Heart left ventricle (tissue), 16 donors: ENCODE data around the gene HNRNPA2B1. TPM values are rescaled to one million over a fixed set of nuclear protein-coding genes. Genes with fewer than 3 reads are reported as not detected.
A peak's percentile ranks its signal among the peaks of the same experiment; 100 is the strongest.
"Not testable (repeated sequence)": the region's sequence is repeated elsewhere in the genome, so short reads cannot be mapped to it uniquely, and the experiment has no call there.

ENCODE experiments used
- ATAC-seq, 4 donors: fragments of 200-7000 bp; cut with Tn5 transposase; one replicate each; pipeline ENCODE4 v1.9.1; 2020 to 2022; ENCODE audit warnings: moderate library complexity in 4 of 4, mild to moderate bottlenecking in 3 of 4, moderate number of reproducible peaks in 1 of 4
- DNase-seq, 5 donors: peaks; one replicate each; pipeline ENCODE4 v3.0.0-alpha.2; 2020
- H3K27ac ChIP-seq, 12 donors: fragments of 200-600 bp; sonication (generic) in 4 of 12; one replicate each; pipeline versions ENCODE4 v1.5.0 to v1.8.0; 2016 to 2022; ENCODE audit warnings: mild to moderate bottlenecking in 2 of 12
- H3K27me3 ChIP-seq, 9 donors: fragments of 200-600 bp; sonication (generic) in 2 of 9; one replicate each; pipeline versions ENCODE4 v1.5.1 to v1.8.0; 2016 to 2022; ENCODE audit warnings: mild to moderate bottlenecking in 3 of 9
- H3K36me3 ChIP-seq, 9 donors: fragments of 200-600 bp; sonication (generic) in 2 of 9; one replicate each; pipeline versions ENCODE4 v1.5.0 to v1.8.0; 2018 to 2022; ENCODE audit warnings: mild to moderate bottlenecking in 2 of 9
- H3K4me1 ChIP-seq, 12 donors: fragments of 200-600 bp; sonication (generic) in 4 of 12; one replicate each; pipeline versions ENCODE4 v1.5.0 to v1.8.0; 2016 to 2022; ENCODE audit warnings: mild to moderate bottlenecking in 3 of 12
- H3K4me3 ChIP-seq, 12 donors: fragments of 200-600 bp; sonication (generic) in 4 of 12; one replicate each; pipeline versions ENCODE4 v1.5.0 to v1.8.0; 2017 to 2022; ENCODE audit warnings: mild to moderate bottlenecking in 9 of 12, moderate library complexity in 4 of 12
- H3K9me3 ChIP-seq, 12 donors: fragments of 200-600 bp; sonication (generic) in 4 of 12; one replicate each; pipeline versions ENCODE4 v1.5.0 to v1.8.0; 2016 to 2022; ENCODE audit warnings: mild to moderate bottlenecking in 1 of 12
- POLR2A ChIP-seq, 2 donors: fragments of 450-650 bp; IDR thresholded peaks; one replicate each; pipeline ENCODE4 v1.6.1; 2017; ENCODE audit warnings: antibody characterized with exemption in 2 of 2, mild to moderate bottlenecking in 2 of 2, moderate library complexity in 2 of 2
- WGBS, 4 donors: extraction: QIAGEN DNeasy Blood & Tissue Kit in 2 of 4; methylation state at CpG; one replicate each; pipeline versions ENCODE4 v1.1.5 to v1.1.7; 2013 to 2018; 5-methylcytosine and 5-hydroxymethylcytosine counted together
- intact Hi-C, 10 donors: fragments of 100-400 bp; cut with DNase I; formaldehyde crosslinking; loops; one replicate each; pipeline versions ENCODE4 v1.11.1 to v1.14.2; 2022
- polyA plus RNA-seq, 2 donors: library from polyadenylated mRNA; stranded (reverse); fragments of 200-250 nt; gene quantifications; one replicate each; pipeline ENCODE4 v1.2.3, GENCODE V29; 2013
- total RNA-seq, 9 donors: library from RNA; depleted of rRNA in 2 of 9; stranded (reverse); fragments of >200 nt in 2 of 9; fragmentation: NEBNext Ultra II Directional in 3 of 9; extraction: Animal tissue kit (Norgen Biotek cat#: 25700) in 3 of 9; gene quantifications; one replicate each; pipeline versions ENCODE4 v1.1.0 to v1.2.4, GENCODE V29; 2016 to 2023
- TF ChIP-seq, protein P1 (sequence below), 12 donors: fragments of 200-600 bp; sonication (generic) in 4 of 12; IDR thresholded peaks; one replicate each; pipeline versions ENCODE4 v1.5.0 to v1.8.0; 2018 to 2022; ENCODE audit warnings: antibody characterized with exemption in 12 of 12, mild to moderate bottlenecking in 5 of 12
- donor health status: ischemic (EF 13 %, LVEDD 7.1; RV severe dilation, severe dysfunction).
- donor health status: healthy with polysubstance abuse.
- donor health status: DM: no; HTN: yes; CAD: no.
- donor health status: DM: no; HTN: no; CAD: no.
- donor health status: ischemic (EF 25% LVEDD 6.9; RV normal size, moderate dysfunction).
- donor health status: ischemic (EF 25% LVEDD 5.7; RV mildly dilated, moderate dysfunction).
- donor health status: healthy.
- donor health status: DM: yes; HTN: yes; CAD: no.
- donor health status: ischemic (EF 35%, LVEDD 5.7; RV mildly dilated, moderate dysfunction).
- donor health status: nonischemic (EF 11% LVEDD 7.7; RV severe dilation, severe dysfunction).
- donor health status: DM: yes; HTN: yes; CAD: no.
- donor health status: PGD.
- donor health status: ischemic (EF 29% LVEDD 5.4; RV normal size, mild dysfunction).
- donor health status: nonischemic (EF 23%, LVEDD 6.1; RV moderate dilation, normal function).

Gene HNRNPA2B1
- total and polyA plus RNA-seq, 11 donors: 142 to 732 (median 378) TPM

DNA sequence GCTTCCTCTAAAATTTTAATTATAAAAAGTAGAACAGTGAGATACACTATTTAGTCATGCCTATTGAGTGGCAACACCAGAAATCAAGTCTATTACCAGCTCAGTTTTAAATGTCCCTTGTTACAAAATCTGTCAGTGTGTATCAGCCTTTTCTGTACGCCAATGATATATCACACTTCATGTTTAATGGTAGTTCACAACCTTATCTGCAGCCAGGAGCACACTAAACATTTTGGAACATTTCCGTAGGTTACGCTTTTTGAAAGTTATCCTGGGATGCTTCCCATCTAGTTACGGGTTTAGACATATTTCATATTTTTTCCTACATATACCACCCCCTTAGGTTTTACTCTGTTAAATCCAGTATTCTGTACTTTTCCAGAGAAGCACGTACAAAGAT, 5.4 kb downstream of the HNRNPA2B1 start:
- Histone ChIP-seq H3K36me3 (peaks cover 0 to 88% (median 75%) of the 10 kb centered on the region in 9 donors), H3K27ac (no peak overlapping the region), H3K4me3 (peak overlapping the region in 3 of 12 donors; percentile 8 to 75 (median 12)), H3K9me3 (no peaks in the 10 kb centered on the region), H3K27me3 (no peaks in the 10 kb centered on the region), H3K4me1 (peaks cover 21 to 78% (median 65%) of the 10 kb centered on the region in 12 donors)
- ATAC-seq (no peak), DNase-seq (no peak)
- intact Hi-C loops: loop anchor here in 3 of 10 donors (5.0 kb wide), 3 partner anchors 38 to 303 kb away; no protein-coding TSS in a partner anchor
- TF ChIP-seq POLR2A (IDR thresholded peaks at IDR 0.05): no peak
- TF ChIP-seq, protein P1, sequence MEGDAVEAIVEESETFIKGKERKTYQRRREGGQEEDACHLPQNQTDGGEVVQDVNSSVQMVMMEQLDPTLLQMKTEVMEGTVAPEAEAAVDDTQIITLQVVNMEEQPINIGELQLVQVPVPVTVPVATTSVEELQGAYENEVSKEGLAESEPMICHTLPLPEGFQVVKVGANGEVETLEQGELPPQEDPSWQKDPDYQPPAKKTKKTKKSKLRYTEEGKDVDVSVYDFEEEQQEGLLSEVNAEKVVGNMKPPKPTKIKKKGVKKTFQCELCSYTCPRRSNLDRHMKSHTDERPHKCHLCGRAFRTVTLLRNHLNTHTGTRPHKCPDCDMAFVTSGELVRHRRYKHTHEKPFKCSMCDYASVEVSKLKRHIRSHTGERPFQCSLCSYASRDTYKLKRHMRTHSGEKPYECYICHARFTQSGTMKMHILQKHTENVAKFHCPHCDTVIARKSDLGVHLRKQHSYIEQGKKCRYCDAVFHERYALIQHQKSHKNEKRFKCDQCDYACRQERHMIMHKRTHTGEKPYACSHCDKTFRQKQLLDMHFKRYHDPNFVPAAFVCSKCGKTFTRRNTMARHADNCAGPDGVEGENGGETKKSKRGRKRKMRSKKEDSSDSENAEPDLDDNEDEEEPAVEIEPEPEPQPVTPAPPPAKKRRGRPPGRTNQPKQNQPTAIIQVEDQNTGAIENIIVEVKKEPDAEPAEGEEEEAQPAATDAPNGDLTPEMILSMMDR (IDR thresholded peaks at IDR 0.05): no peak
- 69 to 74% (median 69%) methylated on average over 5 of the region's 5 CpGs for WGBS, 4 donors

DNA sequence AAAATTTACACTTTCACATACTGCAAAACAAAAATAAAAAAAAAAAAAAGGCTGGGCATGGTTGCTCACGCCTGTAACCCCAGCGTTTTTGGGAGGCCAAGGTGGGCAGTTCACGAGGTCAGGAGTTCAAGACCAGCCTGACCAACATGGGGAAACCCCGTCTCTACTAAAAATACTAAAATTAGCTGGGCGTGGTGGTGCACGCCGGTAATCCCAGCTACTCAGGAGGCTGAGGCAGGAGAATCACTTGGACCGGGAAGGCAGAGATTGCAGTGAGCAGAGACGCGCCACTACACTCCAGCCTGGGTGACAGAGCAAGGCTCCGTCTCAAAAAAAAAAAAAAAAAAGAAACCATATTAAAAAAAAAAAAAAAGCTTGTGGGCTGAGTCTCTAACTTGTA, 5.8 kb downstream of the HNRNPA2B1 start:
- WGBS, 4 donors: 59 to 68% (median 61%) methylated on average over 11 of the region's 11 CpGs
- intact Hi-C loops: loop anchor here in 3 of 10 donors (5.0 kb wide), 3 partner anchors 37 to 302 kb away; no protein-coding TSS in a partner anchor
- H3K9me3 ChIP-seq, ATAC-seq, DNase-seq, H3K27ac ChIP-seq, H3K27me3 ChIP-seq: not testable (repeated sequence)
- H3K4me1 ChIP-seq: peaks cover 21 to 80% (median 65%) of the 10 kb centered on the region in 12 donors
- H3K4me3 ChIP-seq: peak overlapping the region in 1 of 12 donors; percentile 8
- peaks cover 0 to 93% (median 79%) of the 10 kb centered on the region in 9 donors for H3K36me3 ChIP-seq

DNA sequence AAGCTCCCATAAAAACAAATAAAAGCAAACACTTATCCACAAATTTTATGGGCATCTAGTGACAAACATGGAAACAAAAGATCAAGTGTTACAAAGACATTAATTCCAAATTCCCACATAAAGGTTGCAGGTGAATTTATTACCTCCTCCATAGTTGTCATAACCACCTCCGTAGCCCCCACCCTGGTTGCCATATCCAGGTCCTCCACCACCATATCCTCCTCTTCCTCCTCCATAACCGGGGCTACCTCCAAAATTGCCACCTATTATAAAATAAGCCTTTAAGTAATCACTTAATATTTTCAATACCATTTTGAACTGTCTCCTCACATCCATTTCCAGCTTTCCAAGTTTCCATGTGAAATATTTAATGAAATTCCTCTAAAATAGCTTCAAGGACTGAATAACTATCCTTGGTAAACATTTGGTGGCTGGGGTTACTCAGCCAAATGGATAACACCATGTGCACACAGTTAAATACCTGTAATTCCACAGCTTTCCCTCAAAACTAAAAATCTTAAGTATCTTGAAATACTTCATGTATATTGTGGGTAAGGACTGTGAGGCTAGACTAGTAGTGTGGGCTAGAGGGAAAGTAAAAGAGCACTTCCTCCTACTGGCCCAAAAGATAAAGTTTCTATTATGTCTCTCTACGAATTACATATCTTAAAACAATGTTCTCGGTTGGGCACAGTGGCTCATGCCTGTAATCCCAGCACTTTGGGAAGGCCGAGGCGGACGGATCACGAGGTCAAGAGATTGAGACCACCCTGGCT, 6.9 kb downstream of the HNRNPA2B1 start:
- intact Hi-C loops: no loop called here
- TF ChIP-seq, protein P1 (IDR thresholded peaks at IDR 0.05): no peak
- no peak for TF ChIP-seq POLR2A (IDR thresholded peaks at IDR 0.05)
- Histone ChIP-seq H3K4me1 (peaks cover 21 to 89% (median 65%) of the 10 kb centered on the region in 12 donors), H3K27me3 (no peaks in the 10 kb centered on the region), H3K4me3 (peak overlapping the region in 1 of 12 donors; percentile 8), H3K27ac (peak overlapping the region in 1 of 12 donors; percentile 28), H3K9me3 (no peaks in the 10 kb centered on the region), H3K36me3 (peaks cover 0 to 98% (median 91%) of the 10 kb centered on the region in 9 donors)
- WGBS, 4 donors: 61 to 70% (median 63%) methylated on average over 8 of the region's 8 CpGs
- no peak for DNase-seq
- ATAC-seq: no peak

DNA sequence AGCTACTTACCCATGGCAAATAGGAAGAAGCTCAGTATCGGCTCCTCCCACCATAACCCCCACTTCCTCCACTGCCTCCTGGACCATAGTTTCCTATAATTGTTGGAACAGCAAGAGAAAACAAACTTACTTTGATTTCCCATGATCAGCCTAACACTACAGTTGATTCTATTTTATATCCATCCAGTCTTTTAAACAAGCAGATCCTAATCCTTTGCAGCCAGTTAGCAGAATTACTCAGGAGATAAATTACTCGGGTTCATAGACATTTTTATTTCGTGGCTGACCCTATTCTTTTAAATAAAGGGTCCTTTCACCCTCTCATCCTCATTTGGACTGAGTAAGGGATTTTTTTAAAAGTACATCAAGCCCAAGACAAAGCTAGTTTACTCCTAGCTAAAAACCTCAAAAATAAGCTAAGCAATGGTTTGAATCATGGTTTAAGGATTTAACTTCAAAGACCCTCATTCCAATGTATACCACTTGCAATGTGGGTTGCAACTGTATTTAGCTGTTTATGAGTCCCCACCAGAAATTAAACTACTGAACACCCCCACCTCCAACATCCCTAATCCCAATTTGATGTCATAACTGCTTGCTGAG, 8.0 kb downstream of the HNRNPA2B1 start:
- Histone ChIP-seq H3K9me3 (no peaks in the 10 kb centered on the region), H3K4me3 (peak overlapping the region in 2 of 12 donors; percentile 3 to 4), H3K27ac (peak overlapping the region in 2 of 12 donors; percentile 5 to 22), H3K27me3 (no peaks in the 10 kb centered on the region), H3K36me3 (peaks cover 0 to 100% (median 100%) of the 10 kb centered on the region in 9 donors), H3K4me1 (peaks cover 21 to 93% (median 62%) of the 10 kb centered on the region in 12 donors)
- ATAC-seq (peak in 1 of 4 donors; percentile 34), DNase-seq (no peak)
- WGBS, 4 donors: 61 to 72% (median 64%) methylated on average over 3 of the region's 3 CpGs
- TF ChIP-seq POLR2A (IDR thresholded peaks at IDR 0.05): no peak
- TF ChIP-seq, protein P1 (IDR thresholded peaks at IDR 0.05): no peak
- intact Hi-C loops: no loop called here
